HCT116 (cell line): Measurements from ENCODE around the gene TLR7. TPM values are rescaled to one million over a fixed set of nuclear protein-coding genes. Genes with fewer than 3 reads are reported as not detected.

Experiments used
- ATAC-seq: fragments of 200-7000 bp; cut with Tn5 transposase; 2 replicates; pipeline ENCODE4 v1.9.1; 2020; ENCODE audit warnings: mild to moderate bottlenecking, moderate library complexity
- BruUV-seq: library from RNA; stranded (reverse); fragments of 400-500 nt; replicated peaks from 2 replicates; lab custom pipeline; 2021; lab: Mats Ljungman, UMichigan
- CTCF ChIA-PET: fragments of 300-600 bp; sonication (Branson Sonifier 250); formaldehyde crosslinking; loops from one replicate; lab custom pipeline; 2021; ENCODE audit warnings: antibody characterized with exemption; lab: Charles Lee
- POLR2A ChIA-PET: fragments of 300-600, 350-600 bp; sonication (Branson Sonifier 250); formaldehyde crosslinking; loops from one replicate; lab custom pipeline; 2021; ENCODE audit warnings: antibody characterized with exemption; lab: Charles Lee
- RAD21 ChIA-PET, 2 experiments: fragments of 300-600 bp; sonication (Branson Sonifier 250); formaldehyde crosslinking; loops; one replicate each; lab custom pipeline; 2023; ENCODE audit warnings: low total read pairs in 2 of 2; ENCODE audit not compliant: uncharacterized antibody in 2 of 2, unreplicated experiment in 2 of 2, low non-redundant PET in 1 of 2; lab: Charles Lee
- DNase-seq: peaks from one replicate; pipeline ENCODE4 v3.0.0-alpha.2; 2010; ENCODE audit warnings: low read depth, low spot score
- H2AFZ ChIP-seq: fragments of 200-600 bp; shearing (Covaris generic), sonication (generic); 2 replicates; pipeline ENCODE4 v1.6.1; 2017; ENCODE audit warnings: low read depth, mixed run types, mixed read lengths, antibody characterized with exemption, low read length; ENCODE audit not compliant: poor library complexity, severe bottlenecking
- H3K27ac ChIP-seq: 2 replicates; pipeline ENCODE4 v1.5.1; 2012; ENCODE audit warnings: low read depth, low read length
- H3K27me3 ChIP-seq: fragments of 200-600 bp; sonication (generic); 2 replicates; pipeline ENCODE4 v1.6.1; 2016; ENCODE audit warnings: mixed run types, low read length, mixed read lengths; ENCODE audit not compliant: insufficient read depth
- H3K36me3 ChIP-seq, 2 experiments: fragments of 200-500 bp in 1 of 2; fragments of 200-600 bp in 1 of 2; sonication (Bioruptor generic) in 1 of 2; sonication (generic) in 1 of 2; 2 replicates each; pipeline versions ENCODE4 v1.5.1 to v1.6.1; 2014 to 2016; ENCODE audit warnings: low read length in 2 of 2, inconsistent platforms in 1 of 2, mixed read lengths in 1 of 2, mixed run types in 1 of 2; ENCODE audit not compliant: insufficient read depth in 2 of 2, control insufficient read depth in 1 of 2
- H3K4me1 ChIP-seq, 2 experiments: fragments of 200-600 bp in 1 of 2; sonication (generic) in 1 of 2; 2 replicates each; pipeline versions ENCODE4 v1.5.1 to v1.6.1; 2012 to 2017; ENCODE audit warnings: low read length in 2 of 2, inconsistent platforms in 1 of 2, mild to moderate bottlenecking in 1 of 2, mixed read lengths in 1 of 2, mixed run types in 1 of 2, moderate library complexity in 1 of 2; ENCODE audit not compliant: insufficient read depth in 2 of 2, control insufficient read depth in 1 of 2
- H3K4me2 ChIP-seq: fragments of 200-600 bp; sonication (generic); 2 replicates; pipeline ENCODE4 v1.6.1; 2017; ENCODE audit warnings: mixed run types, low read length, mixed read lengths
- H3K4me3 ChIP-seq, 2 experiments: fragments of 200-600 bp in 1 of 2; sonication (generic) in 1 of 2; replicated peaks in 1 of 2; 2 replicates each; pipeline ENCODE4 v1.5.1; 2011 to 2016; ENCODE audit warnings: low read length in 2 of 2, control low read depth in 1 of 2, low read depth in 1 of 2, mild to moderate bottlenecking in 1 of 2, mixed read lengths in 1 of 2, mixed run types in 1 of 2
- H3K79me2 ChIP-seq: fragments of 200-600 bp; sonication (generic); 2 replicates; pipeline ENCODE4 v1.6.1; 2017; ENCODE audit warnings: mild to moderate bottlenecking, mixed run types, low read length, moderate library complexity, mixed read lengths; ENCODE audit not compliant: insufficient read depth
- H3K9ac ChIP-seq: fragments of 200-600 bp; sonication (generic); 2 replicates; pipeline ENCODE4 v1.6.1; 2016; ENCODE audit warnings: low read length, mixed read lengths
- H3K9me2 ChIP-seq: fragments of 200-600 bp; sonication (generic), shearing (Covaris generic); 2 replicates; pipeline ENCODE4 v1.6.1; 2017; ENCODE audit warnings: mixed run types, mild to moderate bottlenecking, moderate library complexity; ENCODE audit not compliant: insufficient read depth
- H3K9me3 ChIP-seq, 2 experiments: fragments of 200-500 bp in 1 of 2; fragments of 200-600 bp in 1 of 2; sonication (Bioruptor generic) in 1 of 2; sonication (generic) in 1 of 2; 2 replicates each; pipeline ENCODE4 v1.6.1; 2014 to 2017; ENCODE audit warnings: low read length in 2 of 2, mixed read lengths in 2 of 2, inconsistent platforms in 1 of 2, low read depth in 1 of 2, mild to moderate bottlenecking in 1 of 2, mixed run types in 1 of 2, moderate library complexity in 1 of 2; ENCODE audit not compliant: control insufficient read depth in 1 of 2, insufficient read depth in 1 of 2
- H4K20me1 ChIP-seq: fragments of 200-600 bp; sonication (generic), shearing (Covaris generic); 2 replicates; pipeline ENCODE4 v1.6.1; 2017; ENCODE audit warnings: mixed run types, mild to moderate bottlenecking, moderate library complexity; ENCODE audit not compliant: insufficient read depth
- CBX3 ChIP-seq: IDR thresholded peaks from 2 replicates; pipeline ENCODE4 v1.6.1; 2012; ENCODE audit warnings: low read depth
- EGR1 ChIP-seq: IDR thresholded peaks from 2 replicates; pipeline ENCODE4 v1.6.1; 2012; ENCODE audit warnings: low read depth
- ELF1 ChIP-seq: IDR thresholded peaks from 2 replicates; pipeline ENCODE4 v1.6.1; 2012; ENCODE audit warnings: low read depth, borderline replicate concordance
- EZH2 ChIP-seq: fragments of 200-600 bp; sonication (generic); IDR thresholded peaks from 2 replicates; pipeline ENCODE4 v1.6.1; 2017; ENCODE audit warnings: antibody characterized with exemption, mixed run types
- EZH2phosphoT487 ChIP-seq: fragments of 200-600 bp; IDR thresholded peaks from 2 replicates; pipeline ENCODE4 v1.6.1; 2018; ENCODE audit warnings: antibody characterized with exemption, borderline replicate concordance
- FOSL1 ChIP-seq: IDR thresholded peaks from 2 replicates; pipeline ENCODE4 v1.6.1; 2012; ENCODE audit warnings: low read depth
- JUND ChIP-seq: IDR thresholded peaks from 2 replicates; pipeline ENCODE4 v1.6.1; 2012
- SIN3A ChIP-seq: IDR thresholded peaks from 2 replicates; pipeline ENCODE4 v1.6.1; 2012; ENCODE audit warnings: low read depth
- SRF ChIP-seq: IDR thresholded peaks from 2 replicates; pipeline ENCODE4 v1.6.1; 2012; ENCODE audit warnings: low read depth
- TCF7L2 ChIP-seq: IDR thresholded peaks from 2 replicates; pipeline ENCODE4 v1.7.0; 2011; ENCODE audit warnings: borderline replicate concordance, inconsistent platforms; ENCODE audit not compliant: insufficient read depth, insufficient read length; ENCODE audit errors: extremely low read depth
- YY1 ChIP-seq: IDR thresholded peaks from 2 replicates; pipeline ENCODE4 v1.6.1; 2011; ENCODE audit warnings: low read length, low read depth, moderate library complexity, mild to moderate bottlenecking; ENCODE audit not compliant: insufficient replicate concordance; ENCODE audit errors: extremely low read depth
- ZBTB33 ChIP-seq: IDR thresholded peaks from 2 replicates; pipeline ENCODE4 v1.6.1; 2011; ENCODE audit warnings: mild to moderate bottlenecking, low read length, moderate library complexity; ENCODE audit not compliant: insufficient replicate concordance; ENCODE audit errors: extremely low read depth
- ZFX ChIP-seq: fragments of 450-650 bp; IDR thresholded peaks from 2 replicates; pipeline ENCODE4 v1.6.1; 2017
- intact Hi-C: fragments of 100-400 bp; cut with micrococcal nuclease; formaldehyde crosslinking; loops from 2 replicates; pipeline ENCODE4 v1.10.0; 2022
- total RNA-seq: library from RNA; stranded (reverse); gene quantifications from one replicate; pipeline ENCODE4 v1.2.1, GENCODE V29; 2021; ENCODE audit not compliant: unreplicated experiment
- TF ChIP-seq, protein P1 (sequence below): IDR thresholded peaks from 2 replicates; pipeline ENCODE4 v1.6.1; 2012

Gene TLR7
- total RNA-seq, 1 experiment from 2014 or later: not detected

GRCh38 chrX:12929701-12930100, 62.8 kb downstream of the TLR7 start:
- TF ChIP-seq EGR1 (no peak), SIN3A (no peak), CBX3 (no peak), JUND (no peak), TCF7L2 (no peak), ELF1 (no peak), ZFX (no peak), SRF (no peak), EZH2phosphoT487 (no peak), ZBTB33 (no peak), YY1 (no peak), EZH2 (no peak), FOSL1 (no peak)
- TF ChIP-seq, protein P1, sequence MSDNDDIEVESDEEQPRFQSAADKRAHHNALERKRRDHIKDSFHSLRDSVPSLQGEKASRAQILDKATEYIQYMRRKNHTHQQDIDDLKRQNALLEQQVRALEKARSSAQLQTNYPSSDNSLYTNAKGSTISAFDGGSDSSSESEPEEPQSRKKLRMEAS: no peak
- no peak overlapping the region for H3K27ac ChIP-seq
- BruUV-seq: no TSS peak
- no peaks in the 10 kb centered on the region for H3K9me3 ChIP-seq
- DNase-seq (no peak), ATAC-seq (no peak)
- no peaks in the 10 kb centered on the region for H3K36me3 ChIP-seq
- H2AFZ ChIP-seq: no peak overlapping the region
- no peaks in the 10 kb centered on the region for H3K79me2 ChIP-seq
- no peaks in the 10 kb centered on the region for H4K20me1 ChIP-seq
- H3K4me1 ChIP-seq: no peaks in the 10 kb centered on the region
- H3K9me2 ChIP-seq: no peaks in the 10 kb centered on the region
- no peak overlapping the region for H3K4me3 ChIP-seq
- H3K9ac ChIP-seq: no peak overlapping the region
- RAD21 ChIA-PET: no interaction called here
- CTCF ChIA-PET: no interaction called here
- POLR2A ChIA-PET: no interaction called here
- intact Hi-C loops: no loop called here
- no peaks in the 10 kb centered on the region for H3K27me3 ChIP-seq
- H3K4me2 ChIP-seq: no peak overlapping the region
